ENCODE data around the gene AGT.
"Not testable (repeated sequence)": the region's sequence is repeated elsewhere in the genome, so short reads cannot be mapped to it uniquely, and the experiment has no call there.

AGT gene

DNA sequence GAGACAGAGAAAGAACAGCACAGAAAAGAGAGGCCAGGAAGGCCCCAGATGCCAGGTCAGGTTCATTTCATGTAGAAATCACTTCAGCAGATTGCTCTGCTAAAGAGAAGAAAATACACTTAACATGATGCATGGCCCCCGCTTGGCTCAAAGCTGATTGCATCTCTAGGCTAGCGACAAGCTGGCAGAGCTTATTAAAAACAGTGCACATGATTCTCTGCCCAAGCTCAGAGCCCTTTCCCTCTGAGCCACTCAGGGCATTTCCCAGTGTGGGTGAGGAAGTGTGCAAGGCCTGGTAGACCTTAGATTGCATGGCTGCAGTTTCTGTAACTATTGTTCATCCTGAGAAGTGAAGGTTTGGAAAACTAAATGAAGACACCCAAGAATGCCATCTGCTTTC is 30.0 kb upstream of the AGT start:
- DNase-seq = no peak

DNA sequence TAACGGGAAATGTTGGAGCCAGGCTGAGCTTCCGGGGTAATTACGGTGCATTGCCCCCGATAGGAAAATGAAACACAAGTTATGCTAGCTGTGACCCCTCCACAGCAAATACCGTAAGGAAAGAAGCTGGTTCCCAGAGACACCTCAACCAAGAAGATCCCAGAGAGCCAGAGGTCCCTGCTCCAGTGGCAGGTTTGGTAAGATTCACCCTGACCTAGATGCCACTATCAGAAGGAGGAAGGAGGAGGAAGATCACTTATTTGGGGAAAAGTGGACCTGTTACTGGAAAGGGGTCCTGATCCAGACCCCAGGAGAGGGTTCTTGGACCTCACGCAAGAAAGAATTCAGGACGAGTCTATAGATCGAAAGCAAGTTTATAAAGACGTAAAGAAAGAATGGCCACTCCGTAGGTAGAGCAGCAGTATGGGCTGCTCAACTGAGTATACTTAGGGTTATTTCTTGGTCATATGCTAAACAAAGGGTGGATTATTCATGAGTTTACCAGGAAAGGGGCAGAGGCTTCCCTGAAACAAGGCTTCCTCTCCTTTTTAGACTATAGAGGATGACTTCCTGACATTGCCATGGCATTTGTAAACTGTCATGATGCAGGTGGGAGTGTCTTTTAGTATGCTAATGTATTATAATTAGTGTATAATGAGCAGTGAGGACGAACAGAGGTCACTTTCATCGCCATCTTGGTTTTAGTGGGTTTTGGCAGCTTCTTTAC is 25.8 kb upstream of the AGT start:
- no peak for DNase-seq

DNA sequence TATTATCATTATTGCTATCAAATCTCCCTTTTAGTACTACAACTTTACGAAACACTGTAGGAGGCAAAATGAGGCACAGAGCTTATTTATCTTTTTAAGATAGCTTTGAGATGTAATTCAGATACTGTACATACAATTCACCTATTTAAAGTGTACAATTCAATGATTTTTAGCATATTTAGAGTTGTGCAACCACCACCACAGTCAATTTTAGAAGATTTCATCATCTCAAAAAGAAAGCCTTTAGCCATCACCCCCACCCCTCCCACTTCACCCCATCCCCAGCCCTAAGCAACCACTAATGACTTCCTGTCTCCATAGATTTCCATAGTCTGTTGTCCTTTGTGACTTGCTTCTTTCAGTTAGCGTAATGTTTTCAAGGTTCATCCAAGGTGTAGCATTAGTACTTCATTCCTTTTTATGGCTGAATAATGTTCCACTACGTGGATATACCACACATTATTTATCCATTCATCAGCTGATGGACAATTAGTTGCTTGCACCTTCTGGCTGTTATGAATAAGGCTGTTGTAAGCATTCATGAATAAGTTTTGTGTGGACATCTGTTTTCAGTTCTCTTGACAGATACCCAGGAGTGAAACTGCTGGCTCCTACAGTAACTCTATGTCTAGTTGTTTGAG is 23.8 kb upstream of the AGT start:
- no peak for DNase-seq

DNA sequence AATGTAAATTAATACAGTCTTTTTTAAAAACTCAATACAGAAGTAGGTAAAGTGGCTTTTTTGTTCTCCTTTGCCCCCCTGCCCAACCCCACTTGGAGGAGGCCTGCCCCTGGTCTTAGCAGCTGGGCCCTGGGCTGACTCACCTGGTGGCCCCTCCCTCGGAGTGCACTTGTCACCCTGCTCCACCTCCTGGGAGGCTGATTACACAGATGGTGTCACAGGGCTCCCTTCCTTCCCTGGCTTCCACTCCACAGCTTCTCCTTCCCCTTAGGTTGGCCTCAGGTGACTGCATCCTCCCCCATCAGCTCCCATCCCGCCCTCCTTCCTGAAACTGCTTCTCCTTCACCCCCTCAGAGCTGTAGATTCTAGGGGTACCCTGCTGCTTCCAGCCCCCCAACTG is 21.5 kb upstream of the AGT start:
- DNase-seq = no peak

DNA sequence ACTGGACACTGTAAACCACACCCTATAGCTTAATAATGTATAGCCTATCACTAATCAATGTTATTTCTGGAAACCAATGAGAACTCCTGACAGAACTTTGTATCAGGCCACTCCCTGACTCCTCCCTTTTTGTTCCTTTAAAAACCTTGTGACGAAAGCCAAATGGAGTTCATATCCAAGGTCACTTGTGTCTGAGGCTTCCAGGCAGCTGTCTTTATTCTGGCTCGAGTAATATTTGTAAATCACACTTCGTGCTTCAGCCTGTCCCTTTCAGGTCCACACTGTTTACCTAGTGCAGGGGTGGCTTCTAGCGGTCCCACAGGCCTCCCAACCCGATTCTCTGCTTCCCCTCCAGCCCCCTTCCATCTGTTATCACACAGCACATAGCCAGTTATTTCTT is 17.1 kb upstream of the AGT start:
- DNase-seq = no peak

DNA sequence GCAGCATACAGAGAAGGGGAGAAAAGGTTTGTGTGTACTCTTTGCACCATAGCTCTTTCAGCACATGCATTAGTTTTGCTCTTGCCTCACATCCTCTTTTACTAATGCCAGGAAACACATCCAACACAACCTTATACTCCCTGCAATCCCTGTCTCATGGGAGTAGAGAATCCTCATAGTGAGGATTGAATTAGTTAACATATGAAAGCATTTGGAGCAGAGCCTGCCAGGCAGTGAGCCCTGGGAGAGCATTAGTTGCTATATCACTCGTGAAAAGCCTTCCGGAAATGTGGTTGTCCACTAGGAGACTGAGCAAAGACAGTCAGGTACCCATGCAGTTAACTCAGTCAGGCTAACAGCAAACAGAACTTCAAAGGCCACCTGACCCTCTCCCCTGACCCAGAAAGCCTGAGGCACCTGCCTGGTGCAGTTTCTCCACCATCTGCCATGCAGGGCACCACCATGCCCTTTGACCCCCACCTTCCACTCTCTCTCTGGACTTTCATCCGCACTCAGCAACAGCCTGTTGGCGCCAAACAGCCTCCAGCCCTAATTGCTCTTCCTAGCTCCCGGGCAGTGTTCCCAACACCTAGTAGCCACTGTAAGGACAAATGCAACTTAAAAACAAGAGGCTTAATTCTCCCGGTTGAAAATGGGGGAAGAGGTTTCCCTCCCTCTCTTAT is 14.9 kb upstream of the AGT start:
- DNase-seq = no peak

DNA sequence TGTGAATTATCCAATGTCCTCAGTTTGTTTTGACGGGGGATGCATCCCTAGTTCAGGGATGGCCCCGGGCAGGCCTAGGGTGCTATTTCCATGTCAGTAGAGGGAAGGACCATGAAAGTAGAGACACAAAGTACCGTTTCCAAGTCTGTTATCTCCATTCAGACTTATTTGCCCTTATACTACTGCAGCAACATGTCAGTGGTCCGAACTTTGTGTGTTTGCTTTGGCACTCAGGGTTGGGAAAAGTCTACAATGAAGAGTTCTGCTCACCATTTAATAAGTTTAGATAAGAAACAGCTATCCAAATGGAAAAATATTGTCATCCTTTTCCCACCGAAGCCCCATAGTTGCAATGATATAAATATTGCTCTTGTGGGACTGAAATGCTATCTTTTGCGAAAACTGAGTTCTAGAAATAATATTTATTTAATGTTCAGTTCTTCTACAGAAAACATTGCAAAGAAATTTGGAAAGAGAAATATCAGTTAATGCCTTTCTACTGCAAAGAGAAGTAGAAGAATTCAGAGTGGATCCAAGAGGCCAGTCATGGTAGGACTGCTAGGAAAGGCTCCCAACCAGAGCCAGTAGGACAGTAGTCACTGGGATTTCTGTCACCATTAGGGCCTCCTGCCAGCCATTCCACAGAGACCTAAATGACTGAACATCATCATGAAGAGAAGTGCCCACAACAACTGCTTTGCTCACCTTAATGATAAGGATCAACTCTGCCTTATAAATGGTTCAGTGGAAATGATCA is 11.5 kb upstream of the AGT start:
- no peak for DNase-seq

DNA sequence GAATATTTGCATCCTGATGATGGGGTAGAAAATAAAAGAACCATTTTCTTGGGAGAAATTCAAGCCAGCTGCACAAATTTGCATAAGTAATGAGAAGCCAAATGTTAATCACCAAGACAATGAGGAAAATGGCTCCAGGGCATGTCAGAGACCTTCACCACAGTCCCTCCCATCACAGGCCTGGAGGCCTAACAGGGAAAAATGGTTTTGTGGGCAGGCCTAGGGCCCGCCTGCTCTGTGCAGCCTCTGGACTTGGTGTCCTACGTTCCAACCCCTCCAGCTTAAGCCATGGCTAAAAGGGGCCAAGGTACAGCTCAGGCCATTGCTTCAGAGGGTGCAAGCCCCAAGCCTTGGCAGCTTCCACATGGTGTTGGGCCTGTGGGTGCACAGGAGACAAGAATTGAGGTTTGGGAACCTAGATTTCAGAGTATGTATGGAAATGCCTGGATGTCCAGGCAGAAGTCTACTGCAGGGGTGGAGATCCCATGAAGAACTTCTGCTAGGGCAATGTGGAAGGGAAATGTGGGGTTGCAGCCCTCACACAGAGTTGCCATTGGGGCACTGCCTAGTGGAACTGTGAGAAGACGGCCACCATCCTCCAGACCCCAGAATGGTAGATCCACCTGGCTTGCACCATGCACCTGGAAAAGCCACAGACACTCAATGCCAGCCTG is 8.1 kb upstream of the AGT start:
- DNase-seq = not testable (repeated sequence)

DNA sequence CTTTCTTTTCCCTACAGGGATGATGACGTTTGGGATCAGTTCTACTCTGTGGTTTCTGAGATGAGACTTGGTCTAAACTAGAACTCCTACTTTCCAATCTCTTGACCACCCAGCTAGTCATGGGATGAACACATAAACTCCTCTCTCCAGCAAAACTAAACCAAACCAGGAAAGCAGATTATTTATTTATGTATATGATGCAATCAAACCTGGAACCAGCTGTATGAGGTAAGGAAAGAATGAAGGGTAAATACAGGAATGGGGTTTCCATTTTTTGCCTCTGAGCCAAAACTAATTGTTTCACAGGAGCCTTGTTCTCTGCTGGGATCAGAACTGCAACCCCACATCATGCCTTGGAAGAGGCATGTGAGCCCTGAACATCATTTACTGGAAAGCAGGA is 3.3 kb upstream of the AGT start:
- no peak for DNase-seq

DNA sequence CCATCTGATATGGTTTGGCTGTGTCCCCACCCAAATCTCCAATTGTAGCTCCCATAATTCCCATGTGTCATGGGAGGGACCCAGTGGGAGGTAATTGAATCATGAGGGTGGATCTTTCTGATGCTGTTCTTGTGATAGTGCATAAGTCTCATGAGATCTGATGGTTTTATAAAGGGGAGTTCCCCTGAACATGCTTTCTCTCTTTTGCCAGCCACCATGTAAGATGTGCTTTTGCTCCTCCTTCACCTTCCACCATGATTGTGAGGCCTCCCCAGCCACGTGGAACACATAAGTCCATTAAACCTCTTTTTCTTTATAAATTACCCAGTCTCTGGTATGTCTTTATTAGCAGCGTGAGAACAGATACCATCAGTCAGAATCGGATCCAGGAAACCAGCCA is 2.5 kb upstream of the AGT start:
- not testable (repeated sequence) for DNase-seq

DNA sequence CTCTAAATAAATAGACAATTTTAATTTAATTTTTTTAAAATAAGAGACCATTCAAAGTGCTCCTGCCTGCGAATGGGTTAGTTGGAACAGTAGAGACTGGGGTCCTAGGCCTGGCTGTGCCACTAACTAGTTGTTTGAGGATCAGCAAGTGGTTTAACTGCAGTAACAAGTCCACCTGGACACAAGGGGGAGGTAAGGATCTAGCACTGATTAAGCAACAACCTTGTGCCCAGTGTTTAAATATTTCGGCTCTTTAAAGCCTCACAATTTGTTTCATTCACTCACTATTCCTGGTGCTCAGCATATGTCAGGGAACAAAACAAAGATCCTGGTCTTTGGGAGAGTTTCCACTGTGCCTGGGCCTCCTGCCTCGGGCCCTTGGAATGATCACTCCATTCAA is 1.6 kb upstream of the AGT start:
- DNase-seq = no peak

DNA sequence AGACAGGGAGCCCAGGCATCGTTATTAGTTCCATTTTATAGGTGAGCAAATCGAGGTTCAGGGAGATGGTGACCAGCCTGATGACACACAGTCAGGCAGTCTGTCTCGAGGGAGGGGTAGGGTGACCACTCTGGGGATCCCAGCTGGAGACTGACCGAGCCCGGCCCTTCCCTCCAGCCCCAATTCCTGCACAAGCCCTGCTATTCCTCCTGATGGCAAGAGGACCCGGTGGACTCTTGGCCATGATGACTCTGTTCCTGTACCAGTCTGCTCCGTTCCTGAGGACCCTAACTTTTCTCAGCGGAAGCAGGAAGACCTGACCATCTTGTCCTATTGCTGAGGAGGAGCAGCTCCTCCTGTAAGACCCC is 391 bp downstream of the AGT start:
- no peak for DNase-seq

DNA sequence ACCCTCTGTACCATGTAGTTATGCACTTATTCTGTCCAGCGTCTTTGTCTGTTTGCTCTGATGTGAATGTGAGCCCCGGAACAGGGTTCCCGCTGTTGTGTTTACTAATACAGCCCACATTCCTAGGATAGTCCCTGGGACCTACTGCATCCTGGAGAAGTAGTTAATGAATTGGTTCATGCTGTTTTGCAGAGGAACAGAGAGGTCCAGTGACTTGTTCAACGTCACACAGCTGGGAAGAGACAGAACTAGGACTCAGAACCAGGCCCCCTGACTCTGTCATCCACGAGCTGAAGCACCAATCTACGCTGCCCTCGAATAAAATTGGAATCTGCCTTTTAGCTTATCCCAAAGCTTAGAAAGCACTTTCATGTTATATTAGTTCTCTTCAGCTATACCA is 784 bp downstream of the AGT start:
- DNase-seq = no peak

DNA sequence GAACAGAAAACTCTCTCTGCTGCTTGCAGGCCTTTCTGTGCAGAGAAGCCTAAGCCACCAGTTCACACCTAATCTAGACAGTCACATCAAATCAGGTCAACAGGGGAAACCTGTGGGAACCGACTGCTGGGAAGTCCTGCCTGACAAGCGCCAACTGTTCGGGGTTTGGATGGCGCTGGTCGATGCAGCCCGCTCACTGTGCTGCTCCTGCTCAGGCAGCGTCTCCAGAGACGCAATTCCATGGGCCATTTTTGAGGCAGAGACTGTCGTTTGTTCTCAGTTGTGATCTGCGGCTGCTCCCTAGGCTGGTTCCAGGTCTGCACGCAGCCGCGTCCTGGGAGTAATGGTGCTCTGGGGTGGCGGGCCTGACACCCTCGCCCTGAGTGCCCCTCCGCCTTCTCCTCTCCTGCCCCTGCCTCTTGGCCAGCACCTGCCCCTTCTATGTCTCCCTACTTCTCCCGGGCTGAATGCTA is 1.4 kb downstream of the AGT start:
- DNase-seq = no peak

DNA sequence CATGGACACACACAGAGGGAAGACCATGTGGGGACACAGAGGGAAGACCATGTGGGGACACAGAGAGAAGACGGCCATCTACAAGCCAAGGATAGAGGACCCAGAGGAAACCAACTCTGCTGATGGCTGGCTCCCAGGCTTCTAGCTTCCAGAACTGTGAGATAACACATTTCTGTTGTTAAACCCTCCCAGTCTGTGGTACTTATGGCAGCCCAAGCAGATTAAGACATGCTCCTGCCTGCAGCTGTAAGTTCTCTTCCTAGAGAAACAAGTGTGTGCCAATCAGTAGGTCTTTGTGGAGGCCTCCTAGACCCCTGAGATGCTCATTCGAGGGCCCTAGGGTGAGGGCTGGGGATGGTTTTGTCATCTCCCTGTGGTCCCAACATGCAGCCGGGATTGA is 2.7 kb downstream of the AGT start:
- DNase-seq = no peak

DNA sequence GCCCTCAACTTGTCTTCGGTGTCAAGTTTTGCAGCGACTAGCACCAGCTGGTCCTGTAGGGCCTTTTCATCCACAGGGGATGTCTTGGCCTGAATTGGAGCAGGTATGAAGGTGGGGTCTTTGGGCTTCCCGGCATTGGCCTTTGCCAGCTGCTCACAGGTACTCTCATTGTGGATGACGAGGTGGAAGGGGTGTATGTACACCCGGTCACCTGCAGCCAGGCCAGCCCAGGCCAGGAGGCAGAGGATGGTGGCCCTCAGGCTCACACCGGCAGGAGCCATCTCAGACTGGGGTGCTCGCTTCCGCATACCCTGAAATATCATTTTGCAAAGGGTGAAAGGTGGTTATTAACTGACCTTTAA is 3.4 kb downstream of the AGT start:
- DNase-seq = no peak

DNA sequence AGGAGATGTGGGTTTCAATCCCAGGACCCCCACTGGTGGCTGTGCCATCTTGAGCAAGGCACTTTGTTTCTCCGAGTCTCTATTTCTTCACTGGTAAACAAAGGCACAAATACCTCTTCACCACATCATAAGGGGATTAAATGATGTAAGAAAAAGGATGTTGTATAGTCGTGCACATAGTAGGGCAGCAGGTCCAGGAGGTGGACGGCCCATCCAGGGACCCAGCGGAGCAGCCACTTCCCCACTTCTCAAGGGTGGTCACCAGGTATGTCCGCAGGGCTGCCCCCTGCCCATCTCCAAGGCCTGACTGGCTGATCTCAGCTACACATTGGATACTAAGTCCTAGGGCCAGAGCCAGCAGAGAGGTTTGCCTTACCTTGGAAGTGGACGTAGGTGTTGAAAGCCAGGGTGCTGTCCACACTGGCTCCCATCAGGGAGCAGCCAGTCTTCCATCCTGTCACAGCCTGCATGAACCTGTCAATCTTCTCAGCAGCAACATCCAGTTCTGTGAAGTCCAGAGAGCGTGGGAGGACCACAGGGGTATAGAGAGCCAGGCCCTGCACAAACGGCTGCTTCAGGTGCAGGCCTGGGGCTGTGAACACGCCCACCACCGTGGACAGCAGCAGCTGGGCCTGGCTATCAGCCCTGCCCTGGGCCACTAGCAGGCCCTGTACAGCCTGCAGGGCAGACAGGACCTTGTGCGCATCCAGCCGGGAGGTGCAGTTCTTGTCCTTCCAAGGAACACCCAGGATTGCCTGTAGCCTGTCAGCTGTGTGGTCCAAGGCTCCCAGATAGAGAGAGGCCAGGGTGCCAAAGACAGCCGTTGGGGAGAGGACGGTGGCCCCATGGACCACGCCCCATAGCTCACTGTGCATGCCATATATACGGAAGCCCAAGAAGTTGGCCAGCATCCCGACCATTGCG is 4.0 kb downstream of the AGT start:
- DNase-seq = no peak

DNA sequence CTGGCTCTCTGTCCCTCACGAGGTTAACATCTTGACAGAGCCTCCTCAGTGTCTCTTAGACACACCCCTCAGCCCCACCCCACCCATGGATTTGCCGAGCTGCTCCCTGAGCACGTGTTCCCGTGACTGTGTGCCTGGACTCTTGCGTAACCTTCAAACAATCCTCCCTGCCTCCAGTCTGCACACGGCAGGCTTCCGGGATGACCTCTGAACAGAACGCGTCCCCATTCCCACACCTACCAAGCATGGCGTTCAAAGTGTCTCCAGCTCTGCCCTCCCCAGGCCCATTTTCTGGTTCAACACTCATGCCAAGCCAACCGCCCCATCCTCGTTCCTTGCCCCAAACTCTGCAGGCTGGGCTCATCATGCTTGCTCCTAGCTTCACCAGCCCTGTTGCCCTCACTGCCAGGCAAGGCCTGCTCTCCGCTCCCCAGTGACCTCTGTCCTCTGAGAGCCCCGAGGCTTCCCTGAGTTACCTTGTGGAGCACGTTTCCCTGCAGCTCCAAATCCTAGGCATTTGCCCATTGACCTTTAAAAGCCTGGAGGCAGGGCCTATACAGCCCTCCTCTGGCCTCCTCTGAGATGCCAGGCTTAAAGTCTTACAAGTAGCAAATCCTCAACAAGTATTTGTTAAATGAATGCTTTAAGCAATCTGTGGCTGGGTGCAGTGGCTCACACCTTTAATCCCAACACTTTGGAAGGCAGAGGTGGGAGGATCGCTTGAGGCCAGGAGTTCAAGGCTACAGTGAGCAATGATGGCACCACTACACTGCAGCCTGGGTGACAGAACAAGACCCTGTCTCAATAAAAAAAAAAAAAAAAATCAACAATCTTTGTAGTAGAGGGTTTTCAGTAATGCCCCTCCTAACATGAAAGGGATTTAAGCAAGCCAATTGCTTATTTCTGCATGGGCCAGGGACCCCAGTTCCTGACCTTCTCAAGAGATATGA is 5.0 kb downstream of the AGT start:
- DNase-seq = no peak

DNA sequence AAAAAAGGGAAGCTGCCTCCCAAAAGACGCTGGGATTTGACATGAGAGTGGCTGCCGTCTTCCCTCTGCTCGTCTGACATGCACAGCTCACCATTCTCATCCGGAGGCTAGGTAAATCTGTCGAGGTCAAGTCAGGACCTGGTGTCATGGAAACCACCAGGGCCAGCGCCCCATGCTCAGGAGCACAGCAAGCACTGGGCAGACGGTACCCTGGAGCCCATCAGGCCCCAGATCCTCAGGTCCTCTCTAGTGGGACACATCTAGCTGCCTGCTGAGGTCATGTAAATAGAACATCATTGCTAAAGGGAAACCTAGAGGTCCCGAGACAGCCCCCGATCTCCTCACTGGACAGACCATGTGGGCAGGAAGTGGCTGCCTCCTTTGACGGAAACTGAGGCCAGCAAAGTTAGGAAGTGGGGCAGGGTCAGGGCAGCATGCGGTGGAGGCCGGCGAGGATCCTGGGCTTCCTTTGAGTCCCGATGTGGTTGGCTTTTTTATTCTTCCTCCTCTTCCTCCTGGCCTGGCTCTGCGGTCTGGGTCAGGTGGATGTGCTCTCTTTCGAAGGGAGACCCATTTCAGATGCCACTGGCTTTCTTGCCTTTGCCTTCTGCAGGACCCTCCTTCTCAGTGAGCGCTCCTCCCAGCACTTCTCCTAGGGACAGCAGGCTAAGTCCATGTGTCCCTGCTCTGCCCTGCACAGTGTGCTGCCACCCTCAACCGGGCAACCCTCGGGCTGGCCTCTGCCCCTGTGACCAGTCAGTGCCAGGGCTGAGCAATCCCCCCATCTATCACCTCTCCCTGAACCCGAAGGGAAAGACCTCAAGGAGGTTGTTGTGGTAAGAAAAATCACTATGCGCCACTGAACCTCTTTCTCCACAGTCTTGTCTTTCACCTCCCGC is 5.9 kb downstream of the AGT start:
- no peak for DNase-seq
